ENCODE measurements around the gene SPEF2.
"Not testable (repeated sequence)": the region's sequence is repeated elsewhere in the genome, so short reads cannot be mapped to it uniquely, and the experiment has no call there.

SPEF2 gene

GRCh38 chr5:35660451-35660850, 42.8 kb downstream of the SPEF2 start:
- ChIA-PET CTCF (interaction anchor here (1.2 to 5.7 kb wide), 2 partner anchors 9 to 265 kb away, joined by 4 to 25 read pairs; no protein-coding TSS in a partner anchor), POLR2A (no interaction called here)
- no peak for TF ChIP-seq CTCF (IDR thresholded peaks at IDR 0.05; ENCODE audit: control extremely low read depth, extremely low read depth, low read depth, missing control alignments)
- no peak for DNase-seq (ENCODE audit: extremely low spot score)

GRCh38 chr5:35664584-35664983, 46.9 kb downstream of the SPEF2 start:
- CTCF ChIA-PET, result interaction anchor here (1.1 to 1.7 kb wide), 2 partner anchors 13 to 112 kb away, joined by 3 to 4 read pairs; no protein-coding TSS in a partner anchor
- no peak for DNase-seq (ENCODE audit: extremely low spot score)
- TF ChIP-seq CTCF (IDR thresholded peaks at IDR 0.05; ENCODE audit: control extremely low read depth, extremely low read depth, low read depth, missing control alignments), result no peak
- POLR2A ChIA-PET, result no interaction called here

- ChIA-PET POLR2A (no interaction called here), CTCF (interaction anchor here (1.1 to 1.3 kb wide), 2 partner anchors 13 to 261 kb away, joined by 3 to 8 read pairs; no protein-coding TSS in a partner anchor)
- no peak for DNase-seq (ENCODE audit: extremely low spot score)
- TF ChIP-seq CTCF (IDR thresholded peaks at IDR 0.05; ENCODE audit: control extremely low read depth, extremely low read depth, low read depth, missing control alignments), result no peak
These were observed 47.4 kb downstream of the SPEF2 start for GRCh38 chr5:35665096-35665495.

- ChIA-PET POLR2A (no interaction called here), CTCF (interaction anchor here (1.4 kb wide), 1 partner anchor 9 kb away, joined by 4 read pairs; no protein-coding TSS in a partner anchor)
- TF ChIP-seq CTCF (IDR thresholded peaks at IDR 0.05; ENCODE audit: control extremely low read depth, extremely low read depth, low read depth, missing control alignments), result no peak
- DNase-seq (ENCODE audit: extremely low spot score), result no peak
These were observed 50.7 kb downstream of the SPEF2 start for GRCh38 chr5:35668319-35668718.

GRCh38 chr5:35668794-35669193, 51.1 kb downstream of the SPEF2 start:
- no peak for DNase-seq (ENCODE audit: extremely low spot score)
- POLR2A ChIA-PET, result no interaction called here
- CTCF ChIA-PET, result interaction anchor here (1.4 kb wide), 2 partner anchors 10 to 256 kb away, joined by 3 to 4 read pairs; no protein-coding TSS in a partner anchor
- no peak for TF ChIP-seq CTCF (IDR thresholded peaks at IDR 0.05; ENCODE audit: control extremely low read depth, extremely low read depth, low read depth, missing control alignments)

- ChIA-PET POLR2A (no interaction called here), CTCF (interaction anchor here (0.9 to 1.7 kb wide), 4 partner anchors 13 to 254 kb away, joined by 3 to 4 read pairs (median 4); no protein-coding TSS in a partner anchor)
- DNase-seq (ENCODE audit: extremely low spot score), result no peak
These were observed 54.1 kb downstream of the SPEF2 start for GRCh38 chr5:35671541-35672295.

GRCh38 chr5:35672296-35672655, 54.6 kb downstream of the SPEF2 start:
- CTCF ChIA-PET, result interaction anchor here (1.4 to 2.1 kb wide), 4 partner anchors 9 to 254 kb away, joined by 4 to 6 read pairs (median 6); no protein-coding TSS in a partner anchor
- DNase-seq (ENCODE audit: extremely low spot score); POLR2A ChIA-PET: not testable (repeated sequence)

More at GRCh38 chr5:35671541-35672295, 54.1 kb downstream of the SPEF2 start:
- TF ChIP-seq CTCF (IDR thresholded peaks at IDR 0.05; ENCODE audit: control extremely low read depth, extremely low read depth, low read depth, missing control alignments), result no peak
